ENCODE measurements around the gene TMEM53. TPM values are rescaled to one million over a fixed set of nuclear protein-coding genes. Genes with fewer than 3 reads are reported as not detected.

TMEM53 gene
- total RNA-seq, 5 donors from 2014 or later (not counting 1 experiment from before 2014, with no cell fraction given): 1.1 to 2.8 (median 2.2) TPM

- H3K4me3 Mint-ChIP-seq: peak overlapping the region; percentile 89 to 90 (median 90)
- H3K36me3 Mint-ChIP-seq: peaks cover 11% of the 10 kb centered on the region
- peak overlapping the region; percentile 97 to 99 for H3K27ac Mint-ChIP-seq
- Histone ChIP-seq H3K27me3 (replicated peaks in 1 of 2; ENCODE audit: control insufficient read depth in 2 of 2, extremely low read depth in 1 of 2, insufficient read depth in 2 of 2, low read length in 1 of 2) (peaks cover 0 to 2% of the 10 kb centered on the region in 2 experiments), H3K27ac (ENCODE audit: low read length) (no peak overlapping the region), H3K4me1 (ENCODE audit: control insufficient read depth in 1 of 2, extremely low read depth in 1 of 2, insufficient read depth in 2 of 2, low read length in 2 of 2) (peaks cover 6 to 29% of the 10 kb centered on the region in 2 experiments), H3K9me3 (no peaks in the 10 kb centered on the region), H3K36me3 (ENCODE audit: control insufficient read depth in 2 of 2, extremely low read depth in 1 of 2, insufficient read depth in 1 of 2, low read length in 1 of 2) (peaks cover 7 to 24% of the 10 kb centered on the region in 2 donors), H3K4me3 (ENCODE audit: control insufficient read depth in 1 of 2, extremely low read depth in 1 of 2, low read length in 1 of 2) (no peak overlapping the region)
- WGBS (ENCODE audit: insufficient coverage): no CpG with 5 or more reads among the region's 2 CpGs
- DNase-seq: no peak
- POLR2A ChIA-PET: no interaction called here
- CTCF ChIA-PET: no interaction called here
- no peaks in the 10 kb centered on the region for H3K27me3 Mint-ChIP-seq
- peaks cover 39 to 42% (median 41%) of the 10 kb centered on the region in 3 donors for H3K4me1 Mint-ChIP-seq
- H3K9me3 Mint-ChIP-seq: no peaks in the 10 kb centered on the region
- no peak for ATAC-seq (replicated peaks in 1 of 4)
These were observed 44.2 kb downstream of the TMEM53 start for GRCh38 chr1:44630116-44630515.

- no peak for ATAC-seq (replicated peaks in 1 of 4)
- Histone ChIP-seq H3K27ac (ENCODE audit: low read length) (no peak overlapping the region), H3K36me3 (ENCODE audit: control insufficient read depth in 2 of 2, extremely low read depth in 1 of 2, insufficient read depth in 1 of 2, low read length in 1 of 2) (peaks cover 4 to 14% of the 10 kb centered on the region in 2 donors), H3K27me3 (replicated peaks in 1 of 2; ENCODE audit: control insufficient read depth in 2 of 2, extremely low read depth in 1 of 2, insufficient read depth in 2 of 2, low read length in 1 of 2) (peaks cover 0 to 5% of the 10 kb centered on the region in 2 experiments), H3K9me3 (no peaks in the 10 kb centered on the region), H3K4me1 (ENCODE audit: control insufficient read depth in 1 of 2, extremely low read depth in 1 of 2, insufficient read depth in 2 of 2, low read length in 2 of 2) (peaks cover 6 to 26% of the 10 kb centered on the region in 2 experiments), H3K4me3 (ENCODE audit: control insufficient read depth in 1 of 2, extremely low read depth in 1 of 2, low read length in 1 of 2) (no peak overlapping the region)
- no peak overlapping the region for H3K4me3 Mint-ChIP-seq
- no peaks in the 10 kb centered on the region for H3K9me3 Mint-ChIP-seq
- WGBS (ENCODE audit: insufficient coverage): no CpG with 5 or more reads among the region's 5 CpGs
- H3K4me1 Mint-ChIP-seq: peaks cover 29 to 32% (median 31%) of the 10 kb centered on the region in 3 donors
- peaks cover 3% of the 10 kb centered on the region for H3K36me3 Mint-ChIP-seq
- H3K27ac Mint-ChIP-seq: no peak overlapping the region
- no peak for DNase-seq
- ChIA-PET CTCF (interaction anchor here in 1 of 2 donors (0.5 kb wide), 2 partner anchors 256 to 1618 kb away, joined by 3 to 4 read pairs; no protein-coding TSS in a partner anchor), POLR2A (no interaction called here)
- no peaks in the 10 kb centered on the region for H3K27me3 Mint-ChIP-seq
These were observed 45.1 kb downstream of the TMEM53 start for GRCh38 chr1:44628962-44629756.

GRCh38 chr1:44625348-44625747, 48.9 kb downstream of the TMEM53 start:
- ATAC-seq (replicated peaks in 1 of 4): no peak
- 82% methylated on average over 7 of the region's 7 CpGs for WGBS (ENCODE audit: insufficient coverage)
- Mint-ChIP-seq H3K27ac (no peak overlapping the region), H3K4me1 (peaks cover 0 to 2% (median 1%) of the 10 kb centered on the region in 3 donors), H3K27me3 (no peaks in the 10 kb centered on the region), H3K9me3 (no peaks in the 10 kb centered on the region), H3K36me3 (no peaks in the 10 kb centered on the region), H3K4me3 (no peak overlapping the region)
- Histone ChIP-seq H3K9me3 (no peaks in the 10 kb centered on the region), H3K27me3 (replicated peaks in 1 of 2; ENCODE audit: control insufficient read depth in 2 of 2, extremely low read depth in 1 of 2, insufficient read depth in 2 of 2, low read length in 1 of 2) (peaks cover 0 to 7% of the 10 kb centered on the region in 2 experiments), H3K36me3 (ENCODE audit: control insufficient read depth in 2 of 2, extremely low read depth in 1 of 2, insufficient read depth in 1 of 2, low read length in 1 of 2) (no peaks in the 10 kb centered on the region), H3K4me3 (ENCODE audit: control insufficient read depth in 1 of 2, extremely low read depth in 1 of 2, low read length in 1 of 2) (no peak overlapping the region), H3K27ac (ENCODE audit: low read length) (no peak overlapping the region), H3K4me1 (ENCODE audit: control insufficient read depth in 1 of 2, extremely low read depth in 1 of 2, insufficient read depth in 2 of 2, low read length in 2 of 2) (no peaks in the 10 kb centered on the region)
- CTCF ChIA-PET: no interaction called here
- DNase-seq: no peak
- POLR2A ChIA-PET: no interaction called here

- no peaks in the 10 kb centered on the region for H3K27me3 Mint-ChIP-seq
- Histone ChIP-seq H3K4me3 (ENCODE audit: control insufficient read depth in 1 of 2, extremely low read depth in 1 of 2, low read length in 1 of 2) (no peak overlapping the region), H3K27ac (ENCODE audit: low read length) (no peak overlapping the region), H3K27me3 (replicated peaks in 1 of 2; ENCODE audit: control insufficient read depth in 2 of 2, extremely low read depth in 1 of 2, insufficient read depth in 2 of 2, low read length in 1 of 2) (peaks cover 0 to 7% of the 10 kb centered on the region in 2 experiments), H3K36me3 (ENCODE audit: control insufficient read depth in 2 of 2, extremely low read depth in 1 of 2, insufficient read depth in 1 of 2, low read length in 1 of 2) (no peaks in the 10 kb centered on the region), H3K9me3 (no peaks in the 10 kb centered on the region), H3K4me1 (ENCODE audit: control insufficient read depth in 1 of 2, extremely low read depth in 1 of 2, insufficient read depth in 2 of 2, low read length in 2 of 2) (no peaks in the 10 kb centered on the region)
- no peak for DNase-seq
- no peak for ATAC-seq (replicated peaks in 1 of 4)
- no peaks in the 10 kb centered on the region for H3K4me1 Mint-ChIP-seq
- WGBS (ENCODE audit: insufficient coverage): 60% methylated on average over 4 of the region's 12 CpGs
- ChIA-PET POLR2A (no interaction called here), CTCF (no interaction called here)
- H3K4me3 Mint-ChIP-seq: no peak overlapping the region
- no peaks in the 10 kb centered on the region for H3K9me3 Mint-ChIP-seq
- no peaks in the 10 kb centered on the region for H3K36me3 Mint-ChIP-seq
- no peak overlapping the region for H3K27ac Mint-ChIP-seq
These were observed 49.9 kb downstream of the TMEM53 start for GRCh38 chr1:44624268-44624901.

DNA sequence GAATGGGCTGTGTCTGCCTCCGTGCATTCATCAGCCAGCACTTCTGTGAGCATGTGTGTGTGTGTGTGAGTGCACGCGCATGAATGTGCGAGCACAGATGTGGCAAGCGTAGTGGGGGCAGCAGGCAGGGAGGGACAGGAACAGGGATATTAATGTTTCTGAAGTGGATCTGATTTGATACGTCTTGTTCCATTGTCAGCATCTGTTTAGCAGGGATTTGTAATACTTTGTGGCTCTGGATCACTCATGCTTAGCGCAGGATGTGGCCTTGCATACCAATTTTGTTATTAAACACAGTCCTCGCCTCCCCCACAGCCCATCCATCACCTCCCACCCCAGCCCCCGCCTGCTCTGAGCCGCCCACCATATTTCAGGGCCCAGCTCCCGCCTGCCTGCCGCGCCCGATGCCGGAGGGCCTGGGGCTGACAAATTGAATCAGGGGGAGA, 52.4 kb downstream of the TMEM53 start:
- Histone ChIP-seq H3K27me3 (replicated peaks in 1 of 2; ENCODE audit: control insufficient read depth in 2 of 2, extremely low read depth in 1 of 2, insufficient read depth in 2 of 2, low read length in 1 of 2) (peaks cover 0 to 7% of the 10 kb centered on the region in 2 experiments), H3K27ac (ENCODE audit: low read length) (no peak overlapping the region), H3K9me3 (no peaks in the 10 kb centered on the region), H3K36me3 (ENCODE audit: control insufficient read depth in 2 of 2, extremely low read depth in 1 of 2, insufficient read depth in 1 of 2, low read length in 1 of 2) (no peaks in the 10 kb centered on the region), H3K4me3 (ENCODE audit: control insufficient read depth in 1 of 2, extremely low read depth in 1 of 2, low read length in 1 of 2) (no peak overlapping the region), H3K4me1 (ENCODE audit: control insufficient read depth in 1 of 2, extremely low read depth in 1 of 2, insufficient read depth in 2 of 2, low read length in 2 of 2) (no peaks in the 10 kb centered on the region)
- Mint-ChIP-seq H3K36me3 (no peaks in the 10 kb centered on the region), H3K9me3 (no peaks in the 10 kb centered on the region), H3K4me1 (no peaks in the 10 kb centered on the region), H3K27ac (no peak overlapping the region), H3K27me3 (no peaks in the 10 kb centered on the region), H3K4me3 (no peak overlapping the region)
- DNase-seq (no peak), ATAC-seq (replicated peaks in 1 of 4) (no peak)
- WGBS (ENCODE audit: insufficient coverage): 78% methylated on average over 7 of the region's 15 CpGs
- ChIA-PET POLR2A (no interaction called here), CTCF (no interaction called here)

- H3K27me3 Mint-ChIP-seq: no peaks in the 10 kb centered on the region
- ChIA-PET POLR2A (no interaction called here), CTCF (no interaction called here)
- H3K9me3 Mint-ChIP-seq: no peaks in the 10 kb centered on the region
- no peaks in the 10 kb centered on the region for H3K36me3 Mint-ChIP-seq
- no peaks in the 10 kb centered on the region for H3K4me1 Mint-ChIP-seq
- DNase-seq (no peak), ATAC-seq (replicated peaks in 1 of 4) (no peak)
- 70% methylated on average over 2 of the region's 3 CpGs for WGBS (ENCODE audit: insufficient coverage)
- no peaks in the 10 kb centered on the region for H3K9me3 ChIP-seq
- H3K4me3 ChIP-seq (ENCODE audit: control insufficient read depth in 1 of 2, extremely low read depth in 1 of 2, low read length in 1 of 2): no peak overlapping the region
- peaks cover 0 to 4% of the 10 kb centered on the region in 2 experiments for H3K27me3 ChIP-seq (replicated peaks in 1 of 2; ENCODE audit: control insufficient read depth in 2 of 2, extremely low read depth in 1 of 2, insufficient read depth in 2 of 2, low read length in 1 of 2)
- no peaks in the 10 kb centered on the region for H3K4me1 ChIP-seq (ENCODE audit: control insufficient read depth in 1 of 2, extremely low read depth in 1 of 2, insufficient read depth in 2 of 2, low read length in 2 of 2)
- no peaks in the 10 kb centered on the region for H3K36me3 ChIP-seq (ENCODE audit: control insufficient read depth in 2 of 2, extremely low read depth in 1 of 2, insufficient read depth in 1 of 2, low read length in 1 of 2)
- H3K27ac Mint-ChIP-seq: no peak overlapping the region
- no peak overlapping the region for H3K4me3 Mint-ChIP-seq
- no peak overlapping the region for H3K27ac ChIP-seq (ENCODE audit: low read length)
These were observed 54.2 kb downstream of the TMEM53 start for GRCh38 chr1:44620072-44620471.

Data from T-cell (primary cell).